Lower leg skin (tissue), 3 donors: Measurements from ENCODE around the gene BBIP1.

Experiments
- POLR2A ChIP-seq, 2 donors: fragments of 450-650 bp; IDR thresholded peaks; one replicate each; pipeline ENCODE4 v1.6.1; 2016 to 2017; ENCODE audit warnings: antibody characterized with exemption in 2 of 2, mild to moderate bottlenecking in 1 of 2, moderate library complexity in 1 of 2
- TF ChIP-seq, protein P1 (sequence below), 3 donors: fragments of 450-650 bp; IDR thresholded peaks; one replicate each; pipeline ENCODE4 v1.5.1; 2016; ENCODE audit warnings: antibody characterized with exemption in 3 of 3, mild to moderate bottlenecking in 3 of 3, moderate library complexity in 2 of 3

DNA sequence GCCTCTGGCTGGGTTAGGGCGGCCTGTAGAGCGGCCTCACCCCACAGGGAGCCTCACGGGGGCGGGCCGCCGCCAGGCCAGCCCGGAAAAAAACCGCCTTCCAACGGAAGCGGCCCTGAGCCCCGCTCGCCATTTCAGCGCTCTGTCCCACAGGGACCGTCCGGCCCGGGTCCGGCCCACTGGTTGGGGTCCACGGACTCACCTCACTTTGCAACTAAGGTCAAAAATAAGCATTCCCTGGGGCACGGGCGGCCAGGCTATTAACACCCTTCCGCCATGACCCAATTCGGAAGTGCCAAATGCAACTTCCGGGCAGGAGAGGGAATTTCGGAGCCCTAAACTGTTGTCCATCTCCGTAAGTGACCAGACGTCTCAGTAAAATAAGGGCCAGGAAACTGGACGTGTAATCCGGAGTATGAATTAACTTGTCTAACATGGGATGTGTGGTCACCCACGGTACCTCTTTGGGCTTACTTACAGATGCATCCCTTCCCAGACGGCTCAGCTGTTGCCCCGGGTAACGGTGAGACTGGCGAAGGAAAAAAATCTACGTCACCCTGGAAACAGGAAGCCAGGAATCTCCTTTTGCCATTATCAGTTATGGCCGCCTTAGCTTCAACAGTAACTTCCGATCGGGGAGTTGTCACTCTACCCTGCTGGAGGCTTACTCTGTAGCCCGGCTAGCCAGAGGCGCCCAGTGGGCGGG lies at the start of gene BBIP1:
- TF ChIP-seq, protein P1, sequence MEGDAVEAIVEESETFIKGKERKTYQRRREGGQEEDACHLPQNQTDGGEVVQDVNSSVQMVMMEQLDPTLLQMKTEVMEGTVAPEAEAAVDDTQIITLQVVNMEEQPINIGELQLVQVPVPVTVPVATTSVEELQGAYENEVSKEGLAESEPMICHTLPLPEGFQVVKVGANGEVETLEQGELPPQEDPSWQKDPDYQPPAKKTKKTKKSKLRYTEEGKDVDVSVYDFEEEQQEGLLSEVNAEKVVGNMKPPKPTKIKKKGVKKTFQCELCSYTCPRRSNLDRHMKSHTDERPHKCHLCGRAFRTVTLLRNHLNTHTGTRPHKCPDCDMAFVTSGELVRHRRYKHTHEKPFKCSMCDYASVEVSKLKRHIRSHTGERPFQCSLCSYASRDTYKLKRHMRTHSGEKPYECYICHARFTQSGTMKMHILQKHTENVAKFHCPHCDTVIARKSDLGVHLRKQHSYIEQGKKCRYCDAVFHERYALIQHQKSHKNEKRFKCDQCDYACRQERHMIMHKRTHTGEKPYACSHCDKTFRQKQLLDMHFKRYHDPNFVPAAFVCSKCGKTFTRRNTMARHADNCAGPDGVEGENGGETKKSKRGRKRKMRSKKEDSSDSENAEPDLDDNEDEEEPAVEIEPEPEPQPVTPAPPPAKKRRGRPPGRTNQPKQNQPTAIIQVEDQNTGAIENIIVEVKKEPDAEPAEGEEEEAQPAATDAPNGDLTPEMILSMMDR (IDR thresholded peaks at IDR 0.05), result no peak
- TF ChIP-seq POLR2A (IDR thresholded peaks at IDR 0.05), result no peak
